ENCODE measurements around the gene ZNF200.
"Not testable (repeated sequence)": the region's sequence is repeated elsewhere in the genome, so short reads cannot be mapped to it uniquely, and the experiment has no call there.

The ZNF200 gene

GRCh38 chr16:3197694-3198333 is 37.1 kb downstream of the ZNF200 start:
- DNase-seq: not testable (repeated sequence)

DNA sequence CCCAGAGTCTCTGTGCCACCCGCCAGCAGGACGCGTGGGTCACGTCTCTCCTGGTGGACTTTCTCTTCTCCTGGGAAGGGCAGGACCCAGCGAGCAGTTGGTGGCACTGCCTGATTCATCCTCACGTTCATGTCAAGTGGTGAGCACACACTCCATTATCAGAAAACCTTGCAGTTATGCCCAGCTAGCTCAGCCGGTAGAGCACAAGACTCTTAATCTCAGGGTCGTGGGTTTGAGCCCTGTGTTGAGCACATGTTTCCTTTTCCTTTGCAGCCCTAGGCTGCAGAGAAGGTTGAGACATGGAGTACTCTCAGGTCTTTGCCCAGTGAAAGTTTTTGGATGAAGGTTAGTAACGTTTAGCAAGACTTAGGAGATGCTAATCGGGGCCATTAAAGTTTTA is 39.0 kb downstream of the ZNF200 start:
- DNase-seq: no peak

DNA sequence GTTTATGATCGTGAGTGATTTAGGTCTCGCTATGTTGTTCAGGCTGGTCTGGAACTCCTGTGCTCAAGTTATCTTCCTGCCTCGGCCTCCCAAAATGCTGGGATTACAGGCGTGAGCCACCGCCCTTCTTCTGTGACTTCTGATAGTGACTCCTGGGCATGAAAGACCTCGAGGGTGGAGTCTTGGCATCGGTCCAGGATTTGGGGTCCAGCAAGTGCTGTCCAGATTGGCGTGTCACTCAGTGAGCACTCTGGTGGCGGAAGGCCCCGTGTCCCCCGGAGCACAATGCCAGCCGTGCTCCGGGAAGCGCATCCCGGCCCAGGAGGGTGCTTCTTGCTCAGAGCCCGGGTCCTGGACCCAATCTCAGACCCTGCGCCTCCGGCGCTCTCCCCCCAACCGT is 40.2 kb downstream of the ZNF200 start:
- DNase-seq: no peak

GRCh38 chr16:3193221-3194212 is 41.4 kb downstream of the ZNF200 start:
- no peak for DNase-seq

- no peak for DNase-seq
These were observed 42.4 kb downstream of the ZNF200 start for GRCh38 chr16:3192476-3193019.

GRCh38 chr16:3190949-3191353 is 44.0 kb downstream of the ZNF200 start:
- DNase-seq: no peak

GRCh38 chr16:3189869-3190268 is 45.1 kb downstream of the ZNF200 start:
- DNase-seq: no peak

DNA sequence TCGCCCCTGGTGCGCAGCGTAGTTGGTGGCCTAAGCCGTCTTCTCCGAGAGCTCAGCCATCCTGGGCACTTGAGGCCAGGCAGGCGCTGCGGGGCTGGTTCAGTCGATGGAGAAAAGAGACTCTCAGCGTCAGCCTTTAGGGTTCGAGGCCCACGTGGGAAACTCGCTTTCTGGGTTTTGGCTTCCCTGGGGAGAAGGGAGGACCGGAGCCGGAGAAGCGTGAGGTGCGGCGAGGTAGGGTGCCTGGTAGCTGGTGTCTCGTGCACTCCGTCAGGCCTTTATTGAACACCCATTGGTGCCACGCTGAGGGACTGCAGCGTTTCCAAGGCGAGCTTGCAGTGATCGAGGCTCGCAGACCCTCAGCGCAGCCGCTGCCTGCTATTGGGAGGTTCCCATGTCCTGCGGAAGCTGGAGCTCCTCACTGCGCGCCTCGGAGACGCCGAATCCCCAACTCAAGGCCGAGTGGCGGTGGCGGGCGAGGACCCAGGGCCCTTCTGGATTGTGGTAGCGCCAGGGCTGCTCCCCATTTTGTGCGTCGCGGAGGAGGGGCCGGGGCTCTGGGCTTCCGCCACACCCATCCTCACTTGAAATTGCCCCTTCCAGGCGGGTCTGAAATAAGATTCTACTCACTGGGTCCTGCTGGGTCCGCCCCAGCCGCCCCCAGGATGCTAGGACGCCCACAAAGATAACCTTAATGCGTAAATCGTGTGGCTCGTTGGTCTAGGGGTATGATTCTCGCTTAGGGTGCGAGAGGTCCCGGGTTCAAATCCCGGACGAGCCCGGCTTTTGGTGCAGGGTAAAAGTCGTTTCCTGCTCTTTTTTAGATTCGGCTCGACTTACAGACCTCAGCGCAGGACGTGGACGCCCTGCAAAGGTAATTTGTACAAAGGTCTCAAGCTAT is 45.8 kb downstream of the ZNF200 start:
- peak in 1 of 2 donors; percentile 16 for DNase-seq

- DNase-seq: no peak
These were observed 46.4 kb downstream of the ZNF200 start for GRCh38 chr16:3188675-3188924.

DNA sequence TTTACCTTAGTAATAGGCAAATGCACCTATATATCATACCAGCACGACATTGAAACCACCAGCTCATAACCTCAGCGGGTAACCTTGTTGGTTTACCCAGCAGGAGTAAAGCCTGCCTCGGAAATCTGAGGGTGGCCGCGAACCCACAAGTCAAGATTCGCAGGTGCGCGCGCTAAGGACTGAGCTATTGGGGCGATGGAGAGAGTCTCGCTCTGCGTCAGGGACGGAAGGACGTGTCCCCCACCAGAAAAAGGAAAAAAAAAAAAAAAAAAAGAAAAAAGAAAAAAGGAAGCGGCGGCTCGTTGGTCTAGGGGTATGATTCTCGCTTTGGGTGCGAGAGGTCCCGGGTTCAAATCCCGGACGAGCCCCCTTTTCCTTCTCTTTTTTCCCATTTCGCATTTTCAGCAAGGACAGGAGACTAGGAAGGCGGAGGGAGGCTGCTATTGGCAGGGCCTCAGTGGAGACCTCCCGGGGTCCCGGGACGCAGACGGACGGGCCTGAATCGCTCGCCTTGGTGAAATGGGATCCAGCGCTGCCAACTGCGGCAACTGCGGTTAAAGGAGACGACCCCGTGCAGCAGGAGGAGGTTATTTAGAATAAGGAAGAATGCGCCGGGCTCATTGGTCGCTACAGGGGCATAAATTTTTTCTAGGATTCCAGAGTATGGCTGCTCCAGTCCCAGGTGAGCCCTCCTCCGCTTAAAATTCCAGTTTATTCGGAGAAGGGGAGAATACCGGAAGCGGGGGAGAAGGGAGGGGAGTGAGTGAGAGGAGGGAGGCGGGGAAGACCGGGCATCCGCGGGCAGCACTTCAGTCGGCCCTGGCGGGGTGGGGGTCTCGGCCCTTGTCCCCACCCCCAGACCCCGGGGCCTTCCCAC is 46.9 kb downstream of the ZNF200 start, which contains the start of gene OR1F1:
Gene OR1F1 (plus strand): TSS at position 407 of the 877 bp plus-strand sequence.
- peak in 1 of 2 donors; percentile 4 for DNase-seq

GRCh38 chr16:3186946-3187690 is 47.8 kb downstream of the ZNF200 start:
- no peak for DNase-seq

GRCh38 chr16:3183445-3184139 is 51.4 kb downstream of the ZNF200 start:
- no peak for DNase-seq

GRCh38 chr16:3182608-3183444 is 52.1 kb downstream of the ZNF200 start:
- DNase-seq: peak; percentile 26 to 60

DNA sequence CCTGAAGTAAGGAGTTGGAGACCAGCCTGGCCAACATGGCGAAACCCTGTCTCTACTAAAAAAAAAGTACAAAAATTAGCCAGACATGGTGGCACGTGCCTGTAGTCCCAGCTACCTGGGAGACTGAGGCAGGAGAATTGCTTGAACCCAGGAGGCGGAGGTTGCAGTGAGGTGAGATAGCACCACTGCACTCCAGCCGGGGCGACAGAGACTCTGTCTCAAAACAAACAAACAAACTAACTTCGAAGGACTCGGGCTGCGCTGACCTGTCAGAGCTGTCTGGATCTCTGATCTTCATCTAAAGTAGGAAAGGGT is 52.7 kb downstream of the ZNF200 start:
- not testable (repeated sequence) for DNase-seq

DNA sequence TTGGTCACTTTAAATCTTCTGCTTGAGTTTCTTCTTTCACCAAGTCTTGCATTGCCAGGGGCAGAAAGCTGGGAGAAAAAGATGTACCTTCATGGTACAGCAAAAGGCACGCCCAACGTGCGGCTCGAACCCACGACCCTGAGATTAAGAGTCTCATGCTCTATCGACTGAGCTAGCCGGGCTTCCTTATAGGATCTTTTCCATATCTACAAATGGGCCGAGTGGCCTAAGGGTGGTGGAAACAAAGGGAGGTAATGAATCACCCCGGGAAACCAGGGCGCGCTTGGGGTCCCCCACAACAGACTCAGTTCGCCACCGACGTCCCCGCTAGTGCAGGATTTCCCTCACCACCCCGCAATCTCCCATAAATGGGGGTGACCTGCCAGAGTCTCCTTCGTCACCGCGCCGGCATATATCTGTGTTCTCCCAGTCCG is 54.5 kb downstream of the ZNF200 start:
- DNase-seq: no peak

- DNase-seq: no peak
These were observed 55.3 kb downstream of the ZNF200 start for GRCh38 chr16:3179651-3180050.

- no peak for DNase-seq
These were observed 59.5 kb downstream of the ZNF200 start for GRCh38 chr16:3175157-3176093.

DNA sequence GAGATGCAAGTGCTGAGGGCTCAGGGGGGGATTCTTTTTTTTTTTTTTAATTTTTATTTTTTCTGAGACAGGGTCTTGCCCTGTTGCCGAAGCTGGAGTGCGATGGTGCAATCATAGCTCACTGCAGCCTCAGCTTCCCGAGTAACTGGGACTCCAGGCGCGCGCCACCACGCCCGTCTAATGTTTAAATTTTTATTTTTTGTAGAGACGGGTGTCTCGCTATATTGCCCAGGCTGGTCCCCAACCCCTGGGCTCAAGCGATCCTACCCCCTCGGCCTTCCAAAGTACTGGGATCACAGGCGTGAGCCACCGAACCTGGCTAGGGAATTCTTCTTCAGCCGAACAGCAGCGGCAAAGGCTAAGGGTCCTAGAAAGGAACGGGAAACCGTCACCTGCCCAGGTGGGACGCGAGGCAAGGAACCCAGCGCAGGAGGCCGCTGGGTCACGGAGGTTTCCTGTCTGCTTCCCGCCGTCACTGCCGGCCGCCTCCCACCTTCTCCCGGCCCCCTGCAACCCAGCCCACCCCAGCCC is 60.3 kb downstream of the ZNF200 start:
- DNase-seq: no peak

Data from inflammatory macrophage (primary cell).